HG03342 (cell line): ENCODE data around the gene SMARCC2.
"Not testable (repeated sequence)": the region's sequence is repeated elsewhere in the genome, so short reads cannot be mapped to it uniquely, and the experiment has no call there.

Source experiments
- ATAC-seq: cut with Tn5 transposase; IDR thresholded peaks from one replicate; pipeline ENCODE4 v1.9.1; 2021; ENCODE audit warnings: mild to moderate bottlenecking, moderate library complexity; ENCODE audit not compliant: unreplicated experiment

Gene SMARCC2

DNA sequence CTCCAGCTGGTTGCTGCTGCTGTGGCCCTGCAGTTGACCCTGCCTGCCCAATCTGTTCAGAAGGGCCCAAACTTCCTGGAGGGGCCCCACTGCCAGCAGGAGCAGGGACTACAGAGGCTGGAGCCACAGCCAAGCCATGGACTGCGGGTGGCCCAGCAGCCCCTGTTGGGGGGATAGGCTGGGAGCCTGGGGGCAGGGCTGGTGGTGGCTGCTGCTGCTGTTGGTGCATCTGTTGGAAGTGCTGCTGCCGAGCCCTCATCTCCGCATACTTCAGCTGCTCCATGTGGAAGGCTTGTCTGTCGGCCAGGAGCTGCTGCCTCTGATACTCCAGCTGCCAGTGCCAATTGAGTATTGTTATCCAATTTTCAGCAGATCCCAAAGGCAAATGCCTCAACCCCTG, 23.9 kb downstream of the SMARCC2 start:
- no peak for ATAC-seq

GRCh38 chr12:56164345-56164729, 24.9 kb downstream of the SMARCC2 start:
- ATAC-seq: no peak

GRCh38 chr12:56163533-56164344, 25.5 kb downstream of the SMARCC2 start:
- no peak for ATAC-seq

- ATAC-seq: no peak
These were observed 26.6 kb downstream of the SMARCC2 start for GRCh38 chr12:56162468-56163290.

DNA sequence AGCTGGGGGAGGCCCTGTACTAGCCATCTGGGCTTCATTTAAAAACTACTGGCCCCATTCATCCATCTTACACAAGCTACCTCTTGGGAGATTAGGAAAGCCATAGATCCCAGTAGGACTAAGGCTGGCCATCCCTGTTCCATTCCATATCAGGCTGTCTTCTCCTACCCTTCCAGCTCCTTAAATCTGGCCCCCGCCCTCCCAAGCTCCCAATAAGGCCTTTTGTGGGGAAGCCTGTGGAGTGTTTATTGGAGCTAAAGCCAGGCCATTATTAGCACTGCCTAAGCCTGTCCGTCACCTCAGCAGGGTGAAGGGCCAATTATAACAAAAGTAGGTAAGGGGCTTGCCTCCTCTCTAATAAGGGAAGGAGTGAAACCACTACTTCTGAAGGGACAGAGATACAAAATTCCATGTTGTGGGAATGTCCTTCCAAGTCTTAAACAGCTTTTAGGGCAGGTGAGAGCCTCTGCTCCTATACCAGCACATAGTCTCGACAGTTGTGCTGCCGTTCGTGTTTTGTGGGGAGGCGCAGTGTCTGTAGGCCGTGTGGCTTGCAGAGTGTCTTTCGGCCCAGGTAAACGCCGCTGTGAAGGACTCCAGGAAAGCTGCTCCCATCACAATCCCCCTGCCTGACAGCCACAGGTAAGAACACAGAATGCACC, 27.5 kb downstream of the SMARCC2 start:
- ATAC-seq: no peak

DNA sequence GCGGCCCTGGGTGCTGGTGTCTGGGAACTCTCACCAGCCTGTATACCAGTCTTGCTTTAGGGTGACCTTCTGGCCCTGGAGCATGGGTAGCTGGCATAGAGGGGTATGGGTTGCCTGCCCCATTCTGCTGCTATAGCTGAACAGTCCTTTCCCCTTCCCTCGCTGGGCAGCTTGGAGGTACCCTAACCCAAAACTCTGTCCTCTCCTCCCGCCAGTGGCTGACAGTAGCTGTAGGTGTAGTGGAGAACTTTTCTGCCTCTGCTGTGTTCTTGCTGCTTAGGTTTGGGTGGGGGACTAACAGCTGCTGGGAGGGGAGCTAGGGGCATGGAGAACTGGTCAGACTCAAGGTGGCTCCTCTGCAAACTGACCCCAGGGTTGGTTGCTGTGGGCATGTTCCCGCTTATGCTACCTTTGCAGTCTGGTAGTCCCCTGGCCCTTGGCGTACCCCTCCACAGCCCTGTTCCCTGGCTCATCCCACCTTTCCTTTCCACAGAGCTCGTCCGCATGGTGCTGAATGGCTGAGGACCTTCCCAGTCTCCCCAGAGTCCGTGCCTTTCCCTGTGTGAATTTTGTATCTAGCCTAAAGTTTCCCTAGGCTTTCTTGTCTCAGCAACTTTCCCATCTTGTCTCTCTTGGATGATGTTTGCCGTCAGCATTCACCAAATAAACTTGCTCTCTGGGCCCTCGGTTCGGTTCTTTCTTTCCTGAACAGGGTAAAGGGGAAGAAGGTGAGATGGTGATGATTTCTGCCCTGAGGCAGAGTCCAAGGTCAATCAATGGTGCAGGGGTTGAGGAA, 28.2 kb downstream of the SMARCC2 start:
- no peak for ATAC-seq

DNA sequence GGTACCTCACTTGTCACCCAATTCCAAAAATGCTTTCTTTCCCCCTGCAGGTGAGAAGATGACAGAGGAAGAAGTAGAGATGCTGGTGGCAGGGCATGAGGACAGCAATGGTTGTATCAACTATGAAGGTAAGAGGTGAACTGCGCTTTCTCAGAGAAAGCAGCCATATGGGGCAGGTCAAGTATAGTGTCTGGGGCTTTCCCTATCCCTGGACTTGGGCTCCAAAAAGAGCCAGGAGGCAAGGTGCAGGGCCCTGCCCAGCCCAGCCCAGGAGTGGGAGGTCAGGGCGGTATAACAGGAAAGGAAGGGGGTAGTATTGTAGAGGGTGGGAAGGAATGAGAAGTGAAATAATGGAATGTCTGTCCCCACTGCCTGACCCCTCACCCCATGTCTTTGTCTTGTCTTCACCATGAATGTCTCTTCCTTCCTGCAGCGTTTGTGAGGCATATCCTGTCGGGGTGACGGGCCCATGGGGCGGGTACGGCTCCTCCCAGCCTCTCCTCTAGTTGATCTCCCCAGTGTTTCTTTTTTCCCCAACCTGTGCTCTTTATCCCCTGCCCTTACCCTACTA, 29.0 kb downstream of the SMARCC2 start:
- no peak for ATAC-seq

DNA sequence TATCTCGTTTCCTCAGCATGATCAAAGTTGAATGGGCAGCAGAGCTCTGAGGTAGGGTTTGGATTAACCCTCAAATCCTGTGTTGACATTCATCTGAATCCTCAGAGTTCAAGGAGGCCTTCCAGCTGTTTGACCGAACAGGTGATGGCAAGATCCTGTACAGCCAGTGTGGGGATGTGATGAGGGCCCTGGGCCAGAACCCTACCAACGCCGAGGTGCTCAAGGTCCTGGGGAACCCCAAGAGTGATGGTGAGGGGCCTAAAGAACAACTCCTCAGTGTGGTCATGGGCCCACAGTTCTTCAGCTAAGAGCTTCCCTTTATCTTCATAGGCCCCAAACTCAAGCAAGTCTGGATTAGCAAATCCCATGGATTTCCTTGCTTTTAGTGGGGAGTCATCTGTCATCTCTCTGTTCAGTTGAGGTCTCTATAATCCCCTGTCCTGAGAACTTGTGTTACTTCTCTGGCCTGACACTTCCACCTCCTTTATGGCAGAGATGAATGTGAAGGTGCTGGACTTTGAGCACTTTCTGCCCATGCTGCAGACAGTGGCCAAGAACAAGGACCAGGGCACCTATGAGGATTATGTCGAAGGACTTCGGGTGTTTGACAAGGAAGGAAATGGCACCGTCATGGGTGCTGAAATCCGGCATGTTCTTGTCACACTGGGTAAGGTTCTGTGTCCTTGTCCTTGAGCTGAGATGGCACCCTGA, 29.6 kb downstream of the SMARCC2 start:
- no peak for ATAC-seq

- no peak for ATAC-seq
These were observed 30.3 kb downstream of the SMARCC2 start for GRCh38 chr12:56158926-56159461.

DNA sequence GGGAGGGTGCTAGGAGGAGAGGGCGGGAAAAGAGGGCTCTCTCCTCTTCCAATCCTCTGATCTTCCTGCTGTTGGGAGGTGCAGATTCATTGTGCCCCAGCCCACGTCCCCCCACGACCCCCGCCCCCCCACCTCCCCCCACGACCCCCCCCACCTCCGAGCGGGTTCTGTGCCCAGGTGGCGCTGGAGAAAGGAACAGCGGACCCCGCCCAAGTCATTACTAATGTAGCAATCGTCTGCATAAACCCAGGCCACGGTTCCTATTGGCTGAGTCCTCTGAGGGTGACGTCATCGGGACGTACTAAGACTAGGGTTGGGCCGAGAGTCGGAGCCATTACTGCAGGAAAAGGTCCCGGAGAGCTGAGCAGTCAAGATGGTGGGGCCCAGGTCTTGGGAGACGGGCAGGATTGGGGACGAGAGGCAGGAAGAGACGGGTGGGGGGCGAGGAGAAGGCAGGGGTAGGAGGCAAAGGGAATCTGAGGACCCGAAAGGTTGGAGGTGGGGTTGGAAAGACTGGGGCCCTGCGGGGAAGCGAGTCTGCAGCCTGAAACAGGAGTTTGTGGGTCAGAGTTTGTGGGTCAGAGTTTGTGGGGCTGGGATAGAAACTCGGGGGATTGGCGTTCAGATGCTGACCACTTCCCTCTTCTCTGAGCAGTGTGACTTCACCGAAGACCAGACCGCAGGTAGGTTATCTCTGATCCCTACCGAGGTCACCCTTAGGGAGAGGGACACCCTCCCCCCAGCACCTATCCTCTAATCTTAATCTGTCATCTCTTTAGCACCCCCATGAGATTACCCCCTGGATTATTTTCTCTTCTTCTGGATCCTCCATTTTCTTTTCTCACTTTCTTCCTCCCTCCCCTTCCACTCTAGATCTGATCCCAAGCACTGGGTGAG, 31.0 kb downstream of the SMARCC2 start, which contains the start of gene MYL6:
Gene MYL6, plus strand, starts transcription at position 331 of the 897 bp plus-strand sequence. Its CDS starts 43 bp downstream, at position 374.
- peak; percentile 86 for ATAC-seq

GRCh38 chr12:56157201-56158028, 31.9 kb downstream of the SMARCC2 start:
- peak; percentile 35 for ATAC-seq

DNA sequence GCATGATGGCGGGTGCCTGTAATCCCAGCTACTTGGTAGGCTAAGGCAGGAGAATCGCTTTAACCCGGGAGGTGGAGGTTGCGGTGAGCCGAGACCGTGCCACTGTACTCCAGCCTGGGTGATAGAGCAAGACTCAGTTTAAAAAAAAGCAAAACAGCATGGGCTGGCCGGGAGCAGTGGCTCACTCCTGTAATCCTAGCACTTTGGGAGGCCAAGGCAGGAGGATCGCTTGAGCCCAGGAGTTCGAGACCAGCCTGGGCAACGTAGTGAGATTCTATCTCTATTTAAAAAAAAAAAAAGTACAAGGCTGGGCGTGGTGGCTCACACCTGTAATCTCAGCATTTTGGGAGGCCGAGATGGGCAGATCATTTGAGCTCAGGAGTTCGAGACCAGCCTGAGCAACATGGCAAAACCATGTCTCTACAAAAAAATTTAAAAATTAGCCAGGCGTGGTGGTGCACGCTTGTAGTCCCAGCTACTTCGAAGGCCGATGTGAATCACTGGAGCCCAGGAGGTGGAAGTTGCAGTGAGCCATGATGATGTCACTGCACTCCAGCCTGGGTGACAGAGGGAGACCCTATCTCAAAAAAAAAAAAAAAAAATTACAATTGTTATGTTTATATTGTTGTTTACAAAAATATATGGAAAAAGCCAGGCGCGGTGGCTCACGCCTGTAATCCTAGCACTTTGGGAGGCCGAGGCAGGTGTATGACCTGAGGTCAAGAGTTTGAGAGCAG, 32.7 kb downstream of the SMARCC2 start:
- ATAC-seq: not testable (repeated sequence)

- ATAC-seq: no peak
These were observed 33.9 kb downstream of the SMARCC2 start for GRCh38 chr12:56155256-56155845.

DNA sequence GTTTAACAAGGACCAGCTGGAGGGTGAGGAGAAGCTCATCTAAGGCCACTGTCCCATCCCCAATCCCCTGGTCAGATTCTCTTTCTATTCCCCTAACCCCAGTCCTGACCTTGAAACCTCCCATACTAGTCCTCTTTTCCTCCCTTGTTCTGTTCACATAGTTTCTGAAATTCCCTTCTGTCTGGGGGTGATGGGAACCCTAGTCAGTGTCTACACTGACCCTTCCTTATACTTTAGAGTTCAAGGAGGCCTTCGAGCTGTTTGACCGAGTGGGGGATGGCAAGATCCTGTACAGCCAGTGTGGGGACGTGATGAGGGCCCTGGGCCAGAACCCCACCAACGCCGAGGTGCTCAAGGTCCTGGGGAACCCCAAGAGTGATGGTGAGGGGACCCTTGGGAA, 34.5 kb downstream of the SMARCC2 start:
- ATAC-seq: no peak

GRCh38 chr12:56154246-56154771, 35.0 kb downstream of the SMARCC2 start:
- ATAC-seq: no peak

- no peak for ATAC-seq
These were observed 35.6 kb downstream of the SMARCC2 start for GRCh38 chr12:56153678-56154065.
